ENCODE measurements around the gene SFXN4.
"Not testable (repeated sequence)": the region's sequence is repeated elsewhere in the genome, so short reads cannot be mapped to it uniquely, and the experiment has no call there.

DNA sequence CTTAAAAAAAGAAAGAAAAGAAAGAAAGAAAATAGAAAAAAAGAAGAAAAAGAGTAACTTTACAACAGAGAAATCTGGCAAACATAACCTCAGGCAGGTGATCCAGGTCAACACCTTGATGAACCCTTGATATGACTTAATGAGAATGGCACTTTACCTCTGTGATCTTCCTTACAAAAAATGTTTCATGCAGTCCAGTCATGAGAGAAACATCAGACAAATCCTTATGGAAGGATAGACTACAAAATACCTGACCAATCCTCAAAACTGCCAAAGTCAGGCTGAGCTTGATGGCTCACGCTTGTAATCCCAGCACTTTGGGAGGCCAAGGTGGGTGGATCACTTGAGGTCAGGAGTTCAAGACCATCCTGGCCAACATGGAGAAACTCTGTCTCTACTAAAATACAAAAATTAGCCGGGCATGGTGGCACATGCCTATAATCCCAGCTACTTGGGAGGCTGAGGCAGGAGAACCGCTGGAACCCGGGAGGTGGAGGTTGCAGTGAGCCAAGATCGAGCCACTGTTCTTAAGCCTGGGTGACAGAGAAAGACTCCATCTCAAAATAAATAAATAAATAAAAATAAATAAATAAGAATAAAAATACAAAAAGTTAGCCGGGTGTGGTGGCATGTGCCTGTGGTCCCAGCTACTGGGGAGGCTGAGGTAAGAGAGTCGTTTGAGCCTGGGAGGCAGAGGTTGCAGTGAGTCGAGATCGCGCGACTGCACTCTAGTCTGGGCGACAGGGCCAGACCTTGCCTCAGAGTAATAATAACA is 68.7 kb downstream of the SFXN4 start:
- TF ChIP-seq CTCF (conservative IDR thresholded peaks at IDR 0.05; ENCODE audit: low read depth in 2 of 2); EZH2 (IDR thresholded peaks at IDR 0.05; ENCODE audit: low read depth, unreplicated experiment); STAT1 (IDR thresholded peaks at IDR 0.05; ENCODE audit: unreplicated experiment); ZNF114 (CRISPR knock-in tag; IDR thresholded peaks at IDR 0.05): not testable (repeated sequence)
